Kidney glomerular epithelial cell (primary cell): ENCODE measurements around the gene PRM1.

ENCODE experiments used
- DNase-seq: peaks from one replicate; lab custom pipeline; 2025; lab: John Stamatoyannopoulos, UW

PRM1 gene

GRCh38 chr16:11236461-11237254 lies 44.5 kb downstream of the PRM1 start:
- no peak for DNase-seq

GRCh38 chr16:11235703-11235991 lies 45.5 kb downstream of the PRM1 start:
- DNase-seq: no peak

GRCh38 chr16:11234884-11235702 lies 46.0 kb downstream of the PRM1 start:
- no peak for DNase-seq

- no peak for DNase-seq
Observed at GRCh38 chr16:11233727-11234376, 47.3 kb downstream of the PRM1 start.

GRCh38 chr16:11232852-11233726 lies 48.0 kb downstream of the PRM1 start:
- DNase-seq: no peak

- no peak for DNase-seq
Observed at GRCh38 chr16:11232302-11232851, 48.8 kb downstream of the PRM1 start.

- no peak for DNase-seq
Observed at GRCh38 chr16:11231367-11231970, 49.7 kb downstream of the PRM1 start.
